Neural crest cell (in vitro differentiated cells): ENCODE data around the gene CTIF. TPM values are rescaled to one million over a fixed set of nuclear protein-coding genes. Genes with fewer than 3 reads are reported as not detected.

Source experiments
- DNase-seq: peaks from one replicate; pipeline ENCODE4 v3.0.0; 2021; ENCODE audit warnings: low read depth, mixed read lengths, low spot score
- H3K27ac Mint-ChIP-seq: one replicate; pipeline ENCODE4 v1.8.0; 2021; ENCODE audit warnings: mild to moderate bottlenecking, mixed read lengths; ENCODE audit not compliant: unreplicated experiment
- H3K27me3 Mint-ChIP-seq: 2 replicates; pipeline ENCODE4 v1.8.0; 2021; ENCODE audit warnings: low read depth, mild to moderate bottlenecking, mixed read lengths
- H3K36me3 Mint-ChIP-seq: 2 replicates; pipeline ENCODE4 v1.8.0; 2021; ENCODE audit warnings: low read depth, mild to moderate bottlenecking, mixed read lengths
- H3K4me1 Mint-ChIP-seq: 2 replicates; pipeline ENCODE4 v1.8.0; 2021; ENCODE audit warnings: mixed read lengths
- H3K4me3 Mint-ChIP-seq: one replicate; pipeline ENCODE4 v1.8.0; 2021; ENCODE audit warnings: mild to moderate bottlenecking, mixed read lengths
- H3K9me3 Mint-ChIP-seq: 2 replicates; pipeline ENCODE4 v1.8.0; 2021; ENCODE audit warnings: mixed read lengths
- total RNA-seq: library from RNA; stranded (reverse); gene quantifications from 2 replicates; pipeline ENCODE4 v1.2.1, GENCODE V29; 2021
- TF ChIP-seq, protein P1 (sequence below): fragments of 200-600 bp; sonication (generic); conservative IDR thresholded peaks from 2 replicates; pipeline ENCODE4 v1.5.0; 2021; ENCODE audit warnings: antibody characterized with exemption, mild to moderate bottlenecking

Gene CTIF
- total RNA-seq, 1 donor from 2014 or later, result 52.6 TPM

DNA sequence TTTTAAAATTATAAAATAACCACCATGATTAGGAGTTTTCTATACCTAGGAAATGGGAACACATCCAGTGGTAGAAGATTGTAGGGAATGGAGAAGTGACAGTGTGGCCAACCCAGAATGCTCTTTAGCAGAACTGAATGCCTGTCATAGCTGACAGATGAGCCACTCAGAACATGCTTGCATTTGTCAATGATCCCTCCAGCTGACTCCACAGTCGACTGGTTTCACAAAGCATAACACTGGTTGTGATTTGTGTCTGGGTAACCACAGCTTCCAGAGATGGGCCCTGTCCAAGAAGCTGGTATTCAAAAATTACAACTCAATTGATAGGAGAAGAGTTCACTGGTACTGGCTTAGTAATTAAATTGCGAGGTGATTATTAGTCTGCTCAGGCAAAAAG lies 9.0 kb upstream of the CTIF start:
- no peak for DNase-seq
- no peaks in the 10 kb centered on the region for H3K36me3 Mint-ChIP-seq
- no peaks in the 10 kb centered on the region for H3K9me3 Mint-ChIP-seq
- TF ChIP-seq, protein P1, sequence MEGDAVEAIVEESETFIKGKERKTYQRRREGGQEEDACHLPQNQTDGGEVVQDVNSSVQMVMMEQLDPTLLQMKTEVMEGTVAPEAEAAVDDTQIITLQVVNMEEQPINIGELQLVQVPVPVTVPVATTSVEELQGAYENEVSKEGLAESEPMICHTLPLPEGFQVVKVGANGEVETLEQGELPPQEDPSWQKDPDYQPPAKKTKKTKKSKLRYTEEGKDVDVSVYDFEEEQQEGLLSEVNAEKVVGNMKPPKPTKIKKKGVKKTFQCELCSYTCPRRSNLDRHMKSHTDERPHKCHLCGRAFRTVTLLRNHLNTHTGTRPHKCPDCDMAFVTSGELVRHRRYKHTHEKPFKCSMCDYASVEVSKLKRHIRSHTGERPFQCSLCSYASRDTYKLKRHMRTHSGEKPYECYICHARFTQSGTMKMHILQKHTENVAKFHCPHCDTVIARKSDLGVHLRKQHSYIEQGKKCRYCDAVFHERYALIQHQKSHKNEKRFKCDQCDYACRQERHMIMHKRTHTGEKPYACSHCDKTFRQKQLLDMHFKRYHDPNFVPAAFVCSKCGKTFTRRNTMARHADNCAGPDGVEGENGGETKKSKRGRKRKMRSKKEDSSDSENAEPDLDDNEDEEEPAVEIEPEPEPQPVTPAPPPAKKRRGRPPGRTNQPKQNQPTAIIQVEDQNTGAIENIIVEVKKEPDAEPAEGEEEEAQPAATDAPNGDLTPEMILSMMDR, result no peak
- no peak overlapping the region for H3K4me3 Mint-ChIP-seq
- peaks cover 14% of the 10 kb centered on the region for H3K27me3 Mint-ChIP-seq
- H3K27ac Mint-ChIP-seq, result no peak overlapping the region
- no peaks in the 10 kb centered on the region for H3K4me1 Mint-ChIP-seq

DNA sequence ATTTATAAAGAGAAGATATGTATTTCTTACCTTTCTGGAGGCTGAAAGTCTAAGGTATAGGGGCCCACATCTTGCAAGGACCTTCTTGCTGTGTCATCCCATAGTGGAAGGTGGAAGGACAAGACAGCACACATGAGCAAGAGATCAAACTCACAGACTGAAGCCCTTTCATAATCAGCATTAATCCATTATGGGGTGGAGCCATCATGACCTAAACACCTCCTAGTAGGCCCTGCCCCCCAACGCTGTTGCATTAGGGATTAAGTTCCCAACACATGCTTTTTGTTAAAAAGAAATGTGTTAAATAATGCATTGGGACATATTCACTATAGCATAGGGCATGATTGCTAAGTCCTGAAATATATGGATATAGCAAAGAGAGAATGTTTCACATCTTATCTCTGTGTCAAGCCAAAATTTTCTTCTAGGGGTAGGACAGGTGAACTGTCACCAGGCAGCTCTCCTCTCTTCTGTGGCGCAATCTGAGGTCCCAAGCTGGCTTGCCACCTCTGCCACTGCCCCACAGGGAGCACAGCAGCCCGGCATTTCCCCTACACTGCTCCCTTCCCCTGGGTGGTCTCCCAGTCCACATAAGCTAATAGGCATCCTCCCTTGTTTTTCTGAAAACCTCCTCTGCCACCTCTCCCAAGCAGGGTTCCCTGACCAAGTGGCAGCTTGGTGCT lies 8.3 kb upstream of the CTIF start:
- H3K27ac Mint-ChIP-seq, result no peak overlapping the region
- DNase-seq, result no peak

DNA sequence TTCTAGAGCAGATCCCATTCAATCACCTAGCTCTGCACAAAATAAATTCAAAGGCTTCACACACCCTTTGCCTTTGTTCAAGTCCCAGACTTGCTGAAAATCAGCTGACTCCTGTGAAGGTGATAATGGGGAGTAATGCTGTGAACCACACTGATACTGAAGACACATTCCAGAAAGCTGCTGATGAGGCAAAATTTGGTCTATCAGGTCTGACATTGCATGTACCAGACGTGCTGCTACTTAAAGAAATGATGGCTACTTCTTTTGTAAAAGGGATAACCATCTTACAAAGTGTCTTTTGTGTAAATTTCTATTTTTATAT lies 7.8 kb upstream of the CTIF start:
- H3K36me3 Mint-ChIP-seq, result no peaks in the 10 kb centered on the region
- H3K4me3 Mint-ChIP-seq, result no peak overlapping the region
- H3K4me1 Mint-ChIP-seq, result no peaks in the 10 kb centered on the region
- no peaks in the 10 kb centered on the region for H3K9me3 Mint-ChIP-seq
- TF ChIP-seq, protein P1, result no peak
- H3K27me3 Mint-ChIP-seq, result peaks cover 8% of the 10 kb centered on the region
- no peak overlapping the region for H3K27ac Mint-ChIP-seq
- DNase-seq, result no peak

More for the DNA sequence above, 8.3 kb upstream of the CTIF start:
- Mint-ChIP-seq H3K9me3 (no peaks in the 10 kb centered on the region), H3K36me3 (no peaks in the 10 kb centered on the region), H3K27me3 (peaks cover 11% of the 10 kb centered on the region), H3K4me1 (no peaks in the 10 kb centered on the region), H3K4me3 (no peak overlapping the region)
- TF ChIP-seq, protein P1, result no peak

DNA sequence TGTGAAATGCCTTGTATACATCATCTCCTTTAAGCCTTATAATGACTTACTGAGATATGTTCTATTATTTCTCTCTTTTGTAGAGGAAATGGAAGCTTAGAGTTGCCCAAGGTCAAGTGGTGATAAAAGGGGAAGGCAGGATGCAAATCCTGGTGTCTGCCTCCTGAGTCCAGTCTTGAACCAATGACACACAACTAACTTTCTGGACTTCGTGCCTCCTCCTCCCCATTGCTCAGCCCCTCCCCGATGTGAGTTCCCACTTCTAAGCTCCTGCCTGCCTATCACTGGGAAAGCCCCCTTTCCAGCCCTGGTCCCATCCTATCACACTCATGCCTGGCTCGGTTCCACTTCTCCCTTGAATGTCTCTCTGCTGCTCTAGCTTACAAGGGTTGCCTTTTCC lies 6.9 kb upstream of the CTIF start:
- H3K4me3 Mint-ChIP-seq, result no peak overlapping the region
- H3K36me3 Mint-ChIP-seq, result no peaks in the 10 kb centered on the region

DNA sequence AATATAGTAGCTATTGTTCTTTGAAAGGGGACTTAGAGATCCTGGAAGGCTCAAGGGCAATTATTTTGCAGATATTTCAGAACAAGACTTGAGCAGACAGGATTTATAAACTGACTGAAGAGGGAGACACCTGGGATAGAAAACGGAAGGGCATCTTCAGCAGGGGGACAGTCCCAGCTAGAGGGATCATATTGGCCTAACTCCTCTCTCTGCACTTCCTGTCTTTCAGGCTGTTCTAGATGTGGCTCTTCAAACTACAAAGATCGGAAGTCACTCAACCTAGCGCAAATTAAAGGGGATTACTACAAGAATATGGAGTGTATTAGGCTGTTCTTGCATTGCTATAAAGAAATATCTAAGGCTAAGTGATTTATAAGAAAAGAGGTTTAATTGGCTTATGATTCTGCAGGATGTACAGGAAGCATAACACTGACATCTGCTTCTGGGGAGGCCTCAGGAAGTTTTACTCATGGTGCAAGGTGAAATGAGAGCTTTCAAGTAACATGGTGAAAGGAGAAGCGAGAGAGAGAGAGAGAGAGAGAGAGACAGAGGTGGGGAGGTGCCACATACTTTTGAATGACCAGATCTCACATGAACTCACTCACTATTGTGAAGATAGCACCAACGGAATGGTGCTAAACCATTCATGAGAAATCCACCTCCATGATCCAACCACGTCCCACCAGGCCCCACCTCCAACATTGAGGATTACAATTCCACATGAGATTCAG lies 5.3 kb upstream of the CTIF start:
- TF ChIP-seq, protein P1, result no peak
- Mint-ChIP-seq H3K9me3 (no peaks in the 10 kb centered on the region), H3K4me3 (peak overlapping the region; percentile 20), H3K27me3 (no peaks in the 10 kb centered on the region), H3K4me1 (peaks cover 7% of the 10 kb centered on the region), H3K36me3 (no peaks in the 10 kb centered on the region), H3K27ac (no peak overlapping the region)
- no peak for DNase-seq

More for the DNA sequence above, 6.9 kb upstream of the CTIF start:
- TF ChIP-seq, protein P1, result no peak
- Mint-ChIP-seq H3K27ac (no peak overlapping the region), H3K27me3 (peaks cover 5% of the 10 kb centered on the region), H3K4me1 (no peaks in the 10 kb centered on the region), H3K9me3 (no peaks in the 10 kb centered on the region)
- no peak for DNase-seq
